ENCODE data around the gene ACTRT2. TPM values are rescaled to one million over a fixed set of nuclear protein-coding genes. Genes with fewer than 3 reads are reported as not detected.
A peak's percentile ranks its signal among the peaks of the same experiment; 100 is the strongest.

The ACTRT2 gene
- total RNA-seq, 4 donors from 2014 or later, result not detected

- 26 to 63% methylated on average over 12 to 14 of the region's 16 CpGs for WGBS, 2 donors
- Histone ChIP-seq H3K27ac (no peak overlapping the region), H3K4me1 (peaks cover 0 to 31% (median 2%) of the 10 kb centered on the region in 4 donors), H3K4me3 (no peak overlapping the region), H3K9me3 (no peaks in the 10 kb centered on the region), H3K36me3 (no peaks in the 10 kb centered on the region), H3K27me3 (no peaks in the 10 kb centered on the region)
- DNase-seq (ENCODE audit: low spot score in 2 of 2), result no peak
- TF ChIP-seq EP300 (IDR thresholded peaks at IDR 0.05), result no peak
- no peak for TF ChIP-seq POLR2A (IDR thresholded peaks at IDR 0.05)
- no peak for TF ChIP-seq CTCF (IDR thresholded peaks at IDR 0.05)
These were observed 33.5 kb upstream of the ACTRT2 start for GRCh38 chr1:2987773-2988172.

- Histone ChIP-seq H3K4me3 (no peak overlapping the region), H3K27ac (peak overlapping the region in 2 of 4 donors; percentile 32 to 63), H3K9me3 (peaks cover 0 to 3% (median 0%) of the 10 kb centered on the region in 4 donors), H3K27me3 (no peaks in the 10 kb centered on the region), H3K36me3 (no peaks in the 10 kb centered on the region), H3K4me1 (peaks cover 0 to 27% (median 1%) of the 10 kb centered on the region in 4 donors)
- no peak for DNase-seq (ENCODE audit: low spot score in 2 of 2)
- TF ChIP-seq POLR2A (IDR thresholded peaks at IDR 0.05), result no peak
- no peak for TF ChIP-seq EP300 (IDR thresholded peaks at IDR 0.05)
- peak in 1 of 5 experiments; percentile 17 for TF ChIP-seq CTCF (IDR thresholded peaks at IDR 0.05)
- WGBS, 2 donors, result 31 to 42% methylated on average over 10 of the region's 10 CpGs
These were observed 33.0 kb upstream of the ACTRT2 start for GRCh38 chr1:2988256-2988655.

- H3K4me1 ChIP-seq, result peaks cover 0 to 18% (median 1%) of the 10 kb centered on the region in 4 donors
- H3K27me3 ChIP-seq, result no peaks in the 10 kb centered on the region
- TF ChIP-seq POLR2A (IDR thresholded peaks at IDR 0.05) (no peak), EP300 (IDR thresholded peaks at IDR 0.05) (no peak), CTCF (IDR thresholded peaks at IDR 0.05) (no peak)
- H3K36me3 ChIP-seq, result no peaks in the 10 kb centered on the region
- 94 to 95% methylated on average over 2 of the region's 2 CpGs for WGBS, 2 donors
- no peak for DNase-seq (ENCODE audit: low spot score in 2 of 2)
- H3K4me3 ChIP-seq, result no peak overlapping the region
- peaks cover 0 to 12% (median 2%) of the 10 kb centered on the region in 4 donors for H3K9me3 ChIP-seq
- no peak overlapping the region for H3K27ac ChIP-seq
These were observed 32.1 kb upstream of the ACTRT2 start for GRCh38 chr1:2989185-2989584.

- 67 to 76% methylated on average over 2 of the region's 7 CpGs for WGBS, 2 donors
- Histone ChIP-seq H3K27me3 (no peaks in the 10 kb centered on the region), H3K27ac (no peak overlapping the region), H3K36me3 (no peaks in the 10 kb centered on the region), H3K9me3 (peaks cover 0 to 19% (median 5%) of the 10 kb centered on the region in 4 donors), H3K4me1 (peaks cover 0 to 10% (median 1%) of the 10 kb centered on the region in 4 donors), H3K4me3 (no peak overlapping the region)
- DNase-seq (ENCODE audit: low spot score in 2 of 2), result no peak
- no peak for TF ChIP-seq EP300 (IDR thresholded peaks at IDR 0.05)
- no peak for TF ChIP-seq CTCF (IDR thresholded peaks at IDR 0.05)
- no peak for TF ChIP-seq POLR2A (IDR thresholded peaks at IDR 0.05)
These were observed 31.3 kb upstream of the ACTRT2 start for GRCh38 chr1:2989976-2990375.

GRCh38 chr1:2990376-2991115 is 30.7 kb upstream of the ACTRT2 start:
- Histone ChIP-seq H3K27ac (no peak overlapping the region), H3K27me3 (no peaks in the 10 kb centered on the region), H3K36me3 (no peaks in the 10 kb centered on the region), H3K4me1 (peaks cover 0 to 7% (median 1%) of the 10 kb centered on the region in 4 donors), H3K4me3 (no peak overlapping the region), H3K9me3 (peaks cover 0 to 23% (median 5%) of the 10 kb centered on the region in 4 donors)
- 91% methylated on average over 17 to 19 of the region's 20 CpGs for WGBS, 2 donors
- no peak for DNase-seq (ENCODE audit: low spot score in 2 of 2)
- TF ChIP-seq POLR2A (IDR thresholded peaks at IDR 0.05) (no peak), EP300 (IDR thresholded peaks at IDR 0.05) (no peak), CTCF (IDR thresholded peaks at IDR 0.05) (no peak)
